ENCODE measurements around the gene ARHGAP28. TPM values are rescaled to one million over a fixed set of nuclear protein-coding genes. Genes with fewer than 3 reads are reported as not detected.
A peak's percentile ranks its signal among the peaks of the same experiment; 100 is the strongest.

Gene ARHGAP28
- total RNA-seq, 4 donors from 2014 or later: 1.1 to 26.3 (median 2.6) TPM

DNA sequence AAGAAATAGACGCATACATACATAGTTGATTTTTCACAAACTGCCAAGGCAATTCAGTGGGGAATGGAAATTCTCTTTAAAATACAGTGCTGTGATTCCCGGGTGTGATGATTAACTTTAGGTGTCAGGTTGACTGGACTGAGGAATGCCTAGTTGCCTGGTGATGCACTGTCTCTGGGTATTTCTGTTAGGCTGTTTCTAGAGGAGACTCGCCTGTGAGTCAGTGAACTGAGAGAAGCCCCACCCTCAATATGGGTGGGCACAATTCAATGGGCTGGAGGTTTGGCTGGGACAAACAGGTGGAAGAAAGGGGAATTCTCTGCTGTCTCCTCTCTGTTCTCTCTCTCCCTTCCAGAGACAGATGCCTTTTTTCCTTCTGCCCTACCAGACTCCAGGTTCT is 187.6 kb downstream of the ARHGAP28 start:
- no peak for DNase-seq
- TF ChIP-seq, protein P1, sequence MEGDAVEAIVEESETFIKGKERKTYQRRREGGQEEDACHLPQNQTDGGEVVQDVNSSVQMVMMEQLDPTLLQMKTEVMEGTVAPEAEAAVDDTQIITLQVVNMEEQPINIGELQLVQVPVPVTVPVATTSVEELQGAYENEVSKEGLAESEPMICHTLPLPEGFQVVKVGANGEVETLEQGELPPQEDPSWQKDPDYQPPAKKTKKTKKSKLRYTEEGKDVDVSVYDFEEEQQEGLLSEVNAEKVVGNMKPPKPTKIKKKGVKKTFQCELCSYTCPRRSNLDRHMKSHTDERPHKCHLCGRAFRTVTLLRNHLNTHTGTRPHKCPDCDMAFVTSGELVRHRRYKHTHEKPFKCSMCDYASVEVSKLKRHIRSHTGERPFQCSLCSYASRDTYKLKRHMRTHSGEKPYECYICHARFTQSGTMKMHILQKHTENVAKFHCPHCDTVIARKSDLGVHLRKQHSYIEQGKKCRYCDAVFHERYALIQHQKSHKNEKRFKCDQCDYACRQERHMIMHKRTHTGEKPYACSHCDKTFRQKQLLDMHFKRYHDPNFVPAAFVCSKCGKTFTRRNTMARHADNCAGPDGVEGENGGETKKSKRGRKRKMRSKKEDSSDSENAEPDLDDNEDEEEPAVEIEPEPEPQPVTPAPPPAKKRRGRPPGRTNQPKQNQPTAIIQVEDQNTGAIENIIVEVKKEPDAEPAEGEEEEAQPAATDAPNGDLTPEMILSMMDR (IDR thresholded peaks at IDR 0.05): no peak
- TF ChIP-seq POLR2A (IDR thresholded peaks at IDR 0.05) (no peak), POLR2AphosphoS5 (IDR thresholded peaks at IDR 0.05) (no peak), EP300 (IDR thresholded peaks at IDR 0.05; ENCODE audit: low read depth) (no peak)
- Histone ChIP-seq H3K9me3 (no peaks in the 10 kb centered on the region), H3K4me1 (no peaks in the 10 kb centered on the region), H3K36me3 (no peaks in the 10 kb centered on the region), H3K27ac (no peak overlapping the region), H3K27me3 (no peaks in the 10 kb centered on the region), H3K4me3 (no peak overlapping the region)
- intact Hi-C loops (cut with DNase I; ENCODE audit: low total_unique reads) (no loop called here), in situ Hi-C loops (cut with MboI; ENCODE audit: low pct_ligation_motif_present in 1 of 4, low pct_unique_long_range_greater_than_20kb in 1 of 4, low sequenced_read_pairs in 3 of 4) (loop anchor here in 2 of 4 donors (25.0 kb wide), 2 partner anchors 95 to 245 kb away; no protein-coding TSS in a partner anchor)
- WGBS, 2 donors (ENCODE audit: low coverage in 1 of 2): 66 to 84% methylated on average over 3 of the region's 3 CpGs

DNA sequence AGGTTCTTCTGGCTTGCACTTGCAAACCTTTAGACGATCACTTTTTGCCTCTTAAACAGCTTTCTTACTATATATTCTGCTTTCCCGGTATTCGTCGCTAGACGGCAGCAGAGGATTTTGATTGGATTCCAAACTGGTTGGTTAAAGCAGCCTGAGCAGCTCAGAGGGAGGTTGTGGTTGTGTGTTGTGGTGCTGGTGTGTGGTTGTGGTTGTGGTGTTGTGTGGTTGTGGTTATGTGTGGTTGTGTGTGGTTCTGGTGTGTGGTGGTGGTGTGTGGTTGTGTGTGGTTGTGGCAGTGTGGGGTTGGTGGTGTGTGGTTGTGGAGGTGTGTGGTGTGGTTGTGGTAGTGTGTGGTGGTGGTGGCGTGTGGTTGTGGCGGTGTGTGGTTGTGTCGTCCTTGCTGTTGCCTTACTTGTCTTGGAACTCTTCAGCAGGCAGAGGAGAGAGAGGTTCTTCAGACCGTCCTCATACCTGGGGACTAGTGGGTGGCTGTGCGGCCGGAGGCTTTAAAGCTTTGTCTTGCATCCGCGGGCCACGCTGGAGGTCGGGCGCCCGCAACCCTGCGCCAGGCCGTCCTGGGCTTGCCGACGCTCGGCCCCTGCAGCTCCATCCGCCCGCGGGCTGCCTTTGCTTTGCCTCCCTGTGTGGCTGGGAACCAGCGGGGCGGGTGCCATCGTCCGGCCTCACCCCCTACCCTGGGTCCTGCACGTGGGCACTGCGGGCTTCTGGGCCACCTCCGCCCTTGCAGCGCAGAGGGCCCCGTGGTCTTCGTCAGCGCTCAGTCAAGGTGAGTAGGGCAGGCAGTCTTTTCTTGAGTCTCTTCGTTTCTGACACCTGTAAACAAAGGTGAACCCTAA is 190.8 kb downstream of the ARHGAP28 start:
- DNase-seq: peak; percentile 73
- no peaks in the 10 kb centered on the region for H3K36me3 ChIP-seq
- intact Hi-C loops (cut with DNase I; ENCODE audit: low total_unique reads) (no loop called here), in situ Hi-C loops (cut with MboI; ENCODE audit: low pct_ligation_motif_present in 1 of 4, low pct_unique_long_range_greater_than_20kb in 1 of 4, low sequenced_read_pairs in 3 of 4) (loop anchor here in 3 of 4 donors (5.0 to 25.0 kb wide), 3 partner anchors 92 to 242 kb away; no protein-coding TSS in a partner anchor)
- no peak overlapping the region for H3K27ac ChIP-seq
- H3K27me3 ChIP-seq: no peaks in the 10 kb centered on the region
- WGBS, 2 donors (ENCODE audit: low coverage in 1 of 2): 28 to 76% methylated on average over 7 to 37 of the region's 37 CpGs
- no peaks in the 10 kb centered on the region for H3K4me1 ChIP-seq
- no peak overlapping the region for H3K4me3 ChIP-seq
- no peaks in the 10 kb centered on the region for H3K9me3 ChIP-seq
- TF ChIP-seq EP300 (IDR thresholded peaks at IDR 0.05; ENCODE audit: low read depth) (no peak), POLR2AphosphoS5 (IDR thresholded peaks at IDR 0.05) (no peak), POLR2A (IDR thresholded peaks at IDR 0.05) (no peak)
- TF ChIP-seq, protein P1 (IDR thresholded peaks at IDR 0.05): peak; percentile 60 to 92 (median 69)

DNA sequence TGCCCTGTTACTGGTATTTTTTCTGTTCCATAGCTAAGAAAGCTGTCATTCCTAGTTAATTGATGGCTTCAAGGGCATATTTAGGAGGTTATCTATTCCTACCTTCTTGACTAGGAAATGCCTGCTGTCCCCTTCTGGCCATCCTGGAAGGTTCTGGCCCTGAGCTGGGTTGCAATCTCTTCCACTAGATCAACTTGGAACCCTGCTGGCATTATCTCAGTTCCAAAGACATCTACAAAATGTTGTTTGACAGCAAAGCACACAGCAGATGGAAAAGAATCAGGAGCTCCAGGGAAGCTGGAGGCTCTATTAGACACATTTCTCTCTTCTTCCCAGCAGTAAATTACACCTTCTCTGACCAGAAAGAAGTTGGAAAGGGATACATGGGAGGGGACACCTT is 192.1 kb downstream of the ARHGAP28 start:
- H3K9me3 ChIP-seq: no peaks in the 10 kb centered on the region
- intact Hi-C loops (cut with DNase I; ENCODE audit: low total_unique reads): no loop called here
- in situ Hi-C loops (cut with MboI; ENCODE audit: low pct_ligation_motif_present in 1 of 4, low pct_unique_long_range_greater_than_20kb in 1 of 4, low sequenced_read_pairs in 3 of 4): loop anchor here in 3 of 4 donors (5.0 to 25.0 kb wide), 3 partner anchors 91 to 241 kb away; no protein-coding TSS in a partner anchor
- DNase-seq: no peak
- H3K27me3 ChIP-seq: no peaks in the 10 kb centered on the region
- H3K27ac ChIP-seq: no peak overlapping the region
- TF ChIP-seq POLR2AphosphoS5 (IDR thresholded peaks at IDR 0.05) (no peak), POLR2A (IDR thresholded peaks at IDR 0.05) (no peak), EP300 (IDR thresholded peaks at IDR 0.05; ENCODE audit: low read depth) (no peak)
- TF ChIP-seq, protein P1 (IDR thresholded peaks at IDR 0.05): no peak
- no peaks in the 10 kb centered on the region for H3K4me1 ChIP-seq
- H3K4me3 ChIP-seq: no peak overlapping the region
- H3K36me3 ChIP-seq: no peaks in the 10 kb centered on the region

DNA sequence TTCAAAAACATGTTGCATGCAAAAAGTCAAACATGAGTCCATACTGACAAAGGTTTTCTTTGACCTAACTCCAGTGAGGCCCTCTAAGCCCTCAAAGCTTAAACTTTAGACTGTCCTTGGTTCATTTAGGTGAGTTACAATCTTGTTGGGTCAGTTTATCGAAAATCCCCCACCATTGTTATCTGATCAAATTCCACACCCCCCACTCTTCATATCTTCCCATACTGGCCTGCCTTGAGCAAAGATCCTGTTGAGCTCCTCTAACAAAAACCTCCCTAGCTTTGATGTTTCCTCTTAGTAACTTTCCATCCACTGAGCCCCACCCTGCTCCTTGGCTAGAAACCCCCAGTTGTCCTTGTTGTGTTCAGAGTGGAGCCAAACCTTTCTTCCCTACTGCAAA is 193.7 kb downstream of the ARHGAP28 start:
- DNase-seq: no peak
- no peaks in the 10 kb centered on the region for H3K4me1 ChIP-seq
- no peaks in the 10 kb centered on the region for H3K27me3 ChIP-seq
- TF ChIP-seq, protein P1 (IDR thresholded peaks at IDR 0.05): no peak
- TF ChIP-seq POLR2A (IDR thresholded peaks at IDR 0.05): no peak
- no peak for TF ChIP-seq EP300 (IDR thresholded peaks at IDR 0.05; ENCODE audit: low read depth)
- no peak for TF ChIP-seq POLR2AphosphoS5 (IDR thresholded peaks at IDR 0.05)
- H3K4me3 ChIP-seq: no peak overlapping the region
- no peaks in the 10 kb centered on the region for H3K36me3 ChIP-seq
- H3K27ac ChIP-seq: no peak overlapping the region
- no peaks in the 10 kb centered on the region for H3K9me3 ChIP-seq
- in situ Hi-C loops (cut with MboI; ENCODE audit: low pct_ligation_motif_present in 1 of 4, low pct_unique_long_range_greater_than_20kb in 1 of 4, low sequenced_read_pairs in 3 of 4): loop anchor here in 3 of 4 donors (5.0 to 25.0 kb wide), 3 partner anchors 89 to 239 kb away; no protein-coding TSS in a partner anchor
- 71 to 80% methylated on average over 1 of the region's 1 CpG for WGBS, 2 donors (ENCODE audit: low coverage in 1 of 2)
- intact Hi-C loops (cut with DNase I; ENCODE audit: low total_unique reads): no loop called here

Measured in transverse colon (tissue), 4 donors.